Astrocyte of the cerebellum (primary cell): ENCODE results near the gene NANOS2.

Experiments
- DNase-seq: peaks from one replicate; pipeline ENCODE4 v3.0.0-alpha.2; 2011; ENCODE audit warnings: low read depth
- H3K4me3 ChIP-seq: 2 replicates; pipeline ENCODE4 v1.5.1; 2011; ENCODE audit warnings: mild to moderate bottlenecking, low read depth, low read length, moderate library complexity
- in situ Hi-C: cut with HindIII; loops from 2 replicates; pipeline ENCODE4 v1.10.0; 2017; ENCODE audit warnings: low sequenced_read_pairs
- TF ChIP-seq, protein P1 (sequence below): IDR thresholded peaks from 2 replicates; pipeline ENCODE4 v1.5.1; 2012; ENCODE audit warnings: low read length, low read depth, moderate library complexity, mild to moderate bottlenecking; ENCODE audit errors: missing control alignments

The NANOS2 gene

GRCh38 chr19:45863335-45863839, 51.2 kb downstream of the NANOS2 start:
- in situ Hi-C loops, result no loop called here
- H3K4me3 ChIP-seq, result peak overlapping the region; percentile 63
- no peak for DNase-seq
- TF ChIP-seq, protein P1, sequence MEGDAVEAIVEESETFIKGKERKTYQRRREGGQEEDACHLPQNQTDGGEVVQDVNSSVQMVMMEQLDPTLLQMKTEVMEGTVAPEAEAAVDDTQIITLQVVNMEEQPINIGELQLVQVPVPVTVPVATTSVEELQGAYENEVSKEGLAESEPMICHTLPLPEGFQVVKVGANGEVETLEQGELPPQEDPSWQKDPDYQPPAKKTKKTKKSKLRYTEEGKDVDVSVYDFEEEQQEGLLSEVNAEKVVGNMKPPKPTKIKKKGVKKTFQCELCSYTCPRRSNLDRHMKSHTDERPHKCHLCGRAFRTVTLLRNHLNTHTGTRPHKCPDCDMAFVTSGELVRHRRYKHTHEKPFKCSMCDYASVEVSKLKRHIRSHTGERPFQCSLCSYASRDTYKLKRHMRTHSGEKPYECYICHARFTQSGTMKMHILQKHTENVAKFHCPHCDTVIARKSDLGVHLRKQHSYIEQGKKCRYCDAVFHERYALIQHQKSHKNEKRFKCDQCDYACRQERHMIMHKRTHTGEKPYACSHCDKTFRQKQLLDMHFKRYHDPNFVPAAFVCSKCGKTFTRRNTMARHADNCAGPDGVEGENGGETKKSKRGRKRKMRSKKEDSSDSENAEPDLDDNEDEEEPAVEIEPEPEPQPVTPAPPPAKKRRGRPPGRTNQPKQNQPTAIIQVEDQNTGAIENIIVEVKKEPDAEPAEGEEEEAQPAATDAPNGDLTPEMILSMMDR, result no peak
